Gastrocnemius medialis (tissue), 4 donors: ENCODE results near the gene PSMD10. TPM values are rescaled to one million over a fixed set of nuclear protein-coding genes. Genes with fewer than 3 reads are reported as not detected.

Experiments
- ATAC-seq, 2 donors: fragments of 150-250 bp; one replicate each; pipeline ENCODE4 v1.9.1; 2016
- DNase-seq, 2 donors: peaks; one replicate each; pipeline ENCODE4 v3.0.0-alpha.2; 2019
- H3K27ac ChIP-seq, 4 donors: fragments of 200-600 bp; sonication (generic); 1 replicate in 1 of 4; 2 replicates in 3 of 4; pipeline ENCODE4 v1.5.1; 2016 to 2018; ENCODE audit warnings: mild to moderate bottlenecking in 2 of 4, moderate library complexity in 1 of 4
- H3K27me3 ChIP-seq, 3 donors: fragments of 200-600 bp; sonication (generic) in 2 of 3; 1 replicate in 1 of 3; 2 replicates in 2 of 3; pipeline versions ENCODE4 v1.5.1 to v1.6.0; 2016 to 2019; ENCODE audit warnings: mild to moderate bottlenecking in 1 of 3, moderate library complexity in 1 of 3
- H3K36me3 ChIP-seq, 2 donors: fragments of 200-600 bp; sonication (generic) in 1 of 2; one replicate each; pipeline ENCODE4 v1.5.1; 2017 to 2018
- H3K4me1 ChIP-seq, 2 donors: fragments of 200-600 bp; sonication (generic) in 1 of 2; one replicate each; pipeline ENCODE4 v1.5.1; 2016 to 2017; ENCODE audit warnings: mild to moderate bottlenecking in 2 of 2
- H3K4me3 ChIP-seq, 4 donors: fragments of 200-600 bp; sonication (generic) in 3 of 4; 1 replicate in 1 of 4; 2 replicates in 3 of 4; pipeline ENCODE4 v1.5.1; 2016 to 2019; ENCODE audit warnings: mild to moderate bottlenecking in 2 of 4
- H3K9me3 ChIP-seq, 3 donors: fragments of 200-600 bp; sonication (generic) in 2 of 3; 1 replicate in 1 of 3; 2 replicates in 2 of 3; pipeline ENCODE4 v1.5.1; 2016 to 2019
- CTCF ChIP-seq, 5 experiments: fragments of 450-650 bp in 3 of 5; fragments of 200-600 bp in 2 of 5; sonication (generic) in 2 of 5; IDR thresholded peaks in 4 of 5; conservative IDR thresholded peaks in 1 of 5; 1 replicate in 4 of 5; 2 replicates in 1 of 5; pipeline ENCODE4 v1.5.1; 2016 to 2019; ENCODE audit warnings: antibody characterized with exemption in 5 of 5, mild to moderate bottlenecking in 3 of 5, moderate library complexity in 3 of 5
- POLR2A ChIP-seq, 2 donors: fragments of 450-650 bp; IDR thresholded peaks; one replicate each; pipeline ENCODE4 v1.6.1; 2017; ENCODE audit warnings: antibody characterized with exemption in 2 of 2, mild to moderate bottlenecking in 2 of 2, moderate library complexity in 2 of 2
- in situ Hi-C, 4 donors: fragments of 200-750 bp; cut with MboI; loops; one replicate each; pipeline versions ENCODE4 v1.15.0 to v1.8.0; 2017; ENCODE audit warnings: low sequenced_read_pairs in 4 of 4
- intact Hi-C: fragments of 100-400 bp; cut with DNase I; formaldehyde crosslinking; loops from one replicate; pipeline ENCODE4 v1.15.1; 2023; ENCODE audit warnings: low total_unique reads
- total RNA-seq, 4 donors: library from RNA; depleted of rRNA; stranded (reverse); fragments of >200 nt; gene quantifications; one replicate each; pipeline versions ENCODE4 v1.1.0 to v1.2.3, GENCODE V29; 2016

Gene PSMD10
- total RNA-seq, 4 donors from 2014 or later, result 16.5 to 33.5 (median 18.6) TPM

GRCh38 chrX:108064001-108064400 is 27.3 kb downstream of the PSMD10 start:
- DNase-seq (no peak), ATAC-seq (no peak)
- in situ Hi-C loops (no loop called here), intact Hi-C loops (no loop called here)
- H3K27ac ChIP-seq, result no peak overlapping the region
- H3K36me3 ChIP-seq, result no peaks in the 10 kb centered on the region
- no peak overlapping the region for H3K4me3 ChIP-seq
- no peaks in the 10 kb centered on the region for H3K9me3 ChIP-seq
- no peak for TF ChIP-seq CTCF (IDR thresholded peaks at IDR 0.05 in 4 of 5, conservative IDR thresholded peaks at IDR 0.05 in 1 of 5)
- TF ChIP-seq POLR2A (IDR thresholded peaks at IDR 0.05), result no peak
- H3K27me3 ChIP-seq, result peaks cover 0 to 6% (median 0%) of the 10 kb centered on the region in 3 donors
- H3K4me1 ChIP-seq, result no peaks in the 10 kb centered on the region

- Histone ChIP-seq H3K4me3 (no peak overlapping the region), H3K36me3 (no peaks in the 10 kb centered on the region), H3K4me1 (no peaks in the 10 kb centered on the region), H3K27ac (no peak overlapping the region), H3K9me3 (no peaks in the 10 kb centered on the region), H3K27me3 (no peaks in the 10 kb centered on the region)
- intact Hi-C loops (no loop called here), in situ Hi-C loops (no loop called here)
- no peak for DNase-seq
- TF ChIP-seq POLR2A (IDR thresholded peaks at IDR 0.05) (no peak), CTCF (IDR thresholded peaks at IDR 0.05 in 4 of 5, conservative IDR thresholded peaks at IDR 0.05 in 1 of 5) (no peak)
- ATAC-seq, result no peak
Measured at GRCh38 chrX:108059801-108060200, 31.5 kb downstream of the PSMD10 start.

GRCh38 chrX:108055546-108055945 is 35.8 kb downstream of the PSMD10 start:
- in situ Hi-C loops (no loop called here), intact Hi-C loops (no loop called here)
- DNase-seq, result no peak
- Histone ChIP-seq H3K4me1 (no peaks in the 10 kb centered on the region), H3K36me3 (no peaks in the 10 kb centered on the region), H3K27ac (no peak overlapping the region), H3K4me3 (no peak overlapping the region), H3K27me3 (peaks cover 0 to 5% (median 0%) of the 10 kb centered on the region in 3 donors), H3K9me3 (no peaks in the 10 kb centered on the region)
- no peak for ATAC-seq
- TF ChIP-seq POLR2A (IDR thresholded peaks at IDR 0.05), result no peak
- no peak for TF ChIP-seq CTCF (IDR thresholded peaks at IDR 0.05 in 4 of 5, conservative IDR thresholded peaks at IDR 0.05 in 1 of 5)

- Histone ChIP-seq H3K27ac (no peak overlapping the region), H3K36me3 (no peaks in the 10 kb centered on the region), H3K9me3 (no peaks in the 10 kb centered on the region), H3K4me3 (no peak overlapping the region), H3K4me1 (no peaks in the 10 kb centered on the region), H3K27me3 (peaks cover 0 to 5% (median 0%) of the 10 kb centered on the region in 3 donors)
- in situ Hi-C loops (no loop called here), intact Hi-C loops (no loop called here)
- DNase-seq, result no peak
- no peak for ATAC-seq
- TF ChIP-seq POLR2A (IDR thresholded peaks at IDR 0.05), result no peak
- no peak for TF ChIP-seq CTCF (IDR thresholded peaks at IDR 0.05 in 4 of 5, conservative IDR thresholded peaks at IDR 0.05 in 1 of 5)
Measured at GRCh38 chrX:108053218-108053617, 38.1 kb downstream of the PSMD10 start.

GRCh38 chrX:108049649-108050048 is 41.7 kb downstream of the PSMD10 start:
- no peak overlapping the region for H3K4me3 ChIP-seq

More at GRCh38 chrX:108049649-108050048, 41.7 kb downstream of the PSMD10 start:
- no peaks in the 10 kb centered on the region for H3K4me1 ChIP-seq
- ATAC-seq (no peak), DNase-seq (no peak)
- no peak for TF ChIP-seq CTCF (IDR thresholded peaks at IDR 0.05 in 4 of 5, conservative IDR thresholded peaks at IDR 0.05 in 1 of 5)
- no peaks in the 10 kb centered on the region for H3K36me3 ChIP-seq
- no peaks in the 10 kb centered on the region for H3K9me3 ChIP-seq
- intact Hi-C loops, result no loop called here
- H3K27me3 ChIP-seq, result peaks cover 0 to 5% (median 0%) of the 10 kb centered on the region in 3 donors
- no peak overlapping the region for H3K27ac ChIP-seq
- in situ Hi-C loops, result no loop called here
